ENCODE data around the gene UBXN11. TPM values are rescaled to one million over a fixed set of nuclear protein-coding genes. Genes with fewer than 3 reads are reported as not detected.

Gene UBXN11
- total RNA-seq, 1 experiment from 2014 or later = 12.5 TPM

DNA sequence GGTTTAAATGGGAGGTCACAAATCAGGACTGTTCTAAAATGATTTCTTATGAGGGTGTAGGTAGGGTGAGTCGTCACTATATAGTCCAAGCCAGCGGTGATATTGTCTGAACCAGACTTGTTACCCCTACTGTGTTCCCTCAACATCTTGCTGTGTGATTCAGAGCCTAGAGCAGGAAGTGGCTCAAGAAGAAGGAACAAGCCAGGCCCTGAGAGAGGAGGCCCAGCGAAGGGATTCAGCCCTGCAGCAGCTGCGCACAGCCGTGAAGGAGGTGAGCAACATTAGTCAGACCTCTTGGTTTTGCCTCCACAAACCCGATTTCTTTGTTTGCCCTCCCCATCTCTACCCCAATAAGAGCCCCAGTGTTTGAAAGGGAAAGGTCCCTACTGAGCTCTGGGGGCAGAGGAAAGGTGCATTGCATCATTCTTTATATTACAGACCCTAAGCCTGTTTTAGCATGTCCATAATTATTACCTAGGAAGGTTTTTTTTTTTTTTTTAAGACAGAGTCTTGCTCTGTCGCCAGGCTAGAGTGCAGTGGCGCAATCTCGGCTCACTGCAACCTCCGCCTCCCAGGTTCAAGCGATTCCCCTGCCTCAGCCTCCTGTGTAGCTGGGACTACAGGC is 31.5 kb downstream of the UBXN11 start:
- intact Hi-C loops (cut with micrococcal nuclease; ENCODE audit: unreplicated experiment) = loop anchor here (1.0 kb wide), 1 partner anchor 46 kb away; no protein-coding TSS in a partner anchor
- Mint-ChIP-seq H3K4me3 (ENCODE audit: unreplicated experiment) (no peak overlapping the region), H3K36me3 (ENCODE audit: insufficient read depth, unreplicated experiment) (peaks cover 62% of the 10 kb centered on the region), H3K27me3 (ENCODE audit: insufficient read depth, unreplicated experiment) (no peaks in the 10 kb centered on the region), H3K4me1 (ENCODE audit: low read depth, unreplicated experiment) (peaks cover 24% of the 10 kb centered on the region), H3K27ac (ENCODE audit: unreplicated experiment) (no peak overlapping the region), H3K9me3 (ENCODE audit: unreplicated experiment) (no peaks in the 10 kb centered on the region)
- Histone ChIP-seq H3K36me3 (ENCODE audit: control insufficient read depth, insufficient read depth, low read length) (peaks cover 4% of the 10 kb centered on the region), H3K9me3 (no peaks in the 10 kb centered on the region), H3K4me1 (peaks cover 41% of the 10 kb centered on the region), H3K27me3 (replicated peaks; ENCODE audit: control insufficient read depth, insufficient read depth, low read length) (no peaks in the 10 kb centered on the region), H3K4me3 (ENCODE audit: low read depth, low read length) (no peak overlapping the region)
- TF ChIP-seq, protein P1, sequence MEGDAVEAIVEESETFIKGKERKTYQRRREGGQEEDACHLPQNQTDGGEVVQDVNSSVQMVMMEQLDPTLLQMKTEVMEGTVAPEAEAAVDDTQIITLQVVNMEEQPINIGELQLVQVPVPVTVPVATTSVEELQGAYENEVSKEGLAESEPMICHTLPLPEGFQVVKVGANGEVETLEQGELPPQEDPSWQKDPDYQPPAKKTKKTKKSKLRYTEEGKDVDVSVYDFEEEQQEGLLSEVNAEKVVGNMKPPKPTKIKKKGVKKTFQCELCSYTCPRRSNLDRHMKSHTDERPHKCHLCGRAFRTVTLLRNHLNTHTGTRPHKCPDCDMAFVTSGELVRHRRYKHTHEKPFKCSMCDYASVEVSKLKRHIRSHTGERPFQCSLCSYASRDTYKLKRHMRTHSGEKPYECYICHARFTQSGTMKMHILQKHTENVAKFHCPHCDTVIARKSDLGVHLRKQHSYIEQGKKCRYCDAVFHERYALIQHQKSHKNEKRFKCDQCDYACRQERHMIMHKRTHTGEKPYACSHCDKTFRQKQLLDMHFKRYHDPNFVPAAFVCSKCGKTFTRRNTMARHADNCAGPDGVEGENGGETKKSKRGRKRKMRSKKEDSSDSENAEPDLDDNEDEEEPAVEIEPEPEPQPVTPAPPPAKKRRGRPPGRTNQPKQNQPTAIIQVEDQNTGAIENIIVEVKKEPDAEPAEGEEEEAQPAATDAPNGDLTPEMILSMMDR (IDR thresholded peaks at IDR 0.05; ENCODE audit: insufficient read depth in 1 of 2, low read depth in 1 of 2, low read length in 1 of 2, severe bottlenecking in 1 of 2, unreplicated experiment in 1 of 2) = no peak
- ChIA-PET CTCF (interaction anchor here (1.0 to 2.4 kb wide), 4 partner anchors 97 to 157 kb away, joined by 3 to 8 read pairs (median 4); partner anchors contain the start of genes CNKSR1 and DHDDS), POLR2A (no interaction called here)
- no peak for DNase-seq
- BruUV-seq (replicated peaks) = no TSS peak

DNA sequence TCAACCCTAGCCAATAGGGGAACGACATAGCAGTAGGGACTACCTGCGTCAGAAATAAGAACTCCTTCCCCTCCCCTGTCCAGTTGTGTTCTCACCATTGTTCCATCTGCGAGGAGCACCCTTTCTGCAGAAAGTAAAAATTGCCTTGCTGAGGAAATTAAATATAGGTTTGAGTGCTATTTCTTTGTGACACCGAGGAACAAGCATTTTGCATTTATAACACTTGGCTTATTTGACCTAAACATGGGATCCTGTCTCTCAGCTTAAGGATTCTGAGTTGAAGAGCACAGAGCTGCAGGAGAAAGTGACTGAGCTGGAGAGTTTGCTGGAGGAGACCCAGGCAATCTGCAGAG is 37.3 kb downstream of the UBXN11 start:
- H3K9me3 ChIP-seq = no peaks in the 10 kb centered on the region; the same call in 1 of the 2 replicates
- H3K4me3 ChIP-seq (ENCODE audit: low read depth, low read length) = no peak overlapping the region
- intact Hi-C loops (cut with micrococcal nuclease; ENCODE audit: unreplicated experiment) = no loop called here
- Mint-ChIP-seq H3K4me1 (ENCODE audit: low read depth, unreplicated experiment) (no peaks in the 10 kb centered on the region), H3K4me3 (ENCODE audit: unreplicated experiment) (no peak overlapping the region), H3K27ac (ENCODE audit: unreplicated experiment) (no peak overlapping the region), H3K9me3 (ENCODE audit: unreplicated experiment) (peaks cover 13% of the 10 kb centered on the region), H3K27me3 (ENCODE audit: insufficient read depth, unreplicated experiment) (no peaks in the 10 kb centered on the region), H3K36me3 (ENCODE audit: insufficient read depth, unreplicated experiment) (peaks cover 69% of the 10 kb centered on the region)
- peaks cover 1% of the 10 kb centered on the region for H3K36me3 ChIP-seq (ENCODE audit: control insufficient read depth, insufficient read depth, low read length)
- no peaks in the 10 kb centered on the region for H3K27me3 ChIP-seq (replicated peaks; ENCODE audit: control insufficient read depth, insufficient read depth, low read length)
- CTCF ChIA-PET = no interaction called here
- POLR2A ChIA-PET = no interaction called here
- TF ChIP-seq, protein P1 (IDR thresholded peaks at IDR 0.05; ENCODE audit: insufficient read depth in 1 of 2, low read depth in 1 of 2, low read length in 1 of 2, severe bottlenecking in 1 of 2, unreplicated experiment in 1 of 2) = no peak
- DNase-seq = no peak
- BruUV-seq (replicated peaks) = no TSS peak
- H3K4me1 ChIP-seq = no peaks in the 10 kb centered on the region

DNA sequence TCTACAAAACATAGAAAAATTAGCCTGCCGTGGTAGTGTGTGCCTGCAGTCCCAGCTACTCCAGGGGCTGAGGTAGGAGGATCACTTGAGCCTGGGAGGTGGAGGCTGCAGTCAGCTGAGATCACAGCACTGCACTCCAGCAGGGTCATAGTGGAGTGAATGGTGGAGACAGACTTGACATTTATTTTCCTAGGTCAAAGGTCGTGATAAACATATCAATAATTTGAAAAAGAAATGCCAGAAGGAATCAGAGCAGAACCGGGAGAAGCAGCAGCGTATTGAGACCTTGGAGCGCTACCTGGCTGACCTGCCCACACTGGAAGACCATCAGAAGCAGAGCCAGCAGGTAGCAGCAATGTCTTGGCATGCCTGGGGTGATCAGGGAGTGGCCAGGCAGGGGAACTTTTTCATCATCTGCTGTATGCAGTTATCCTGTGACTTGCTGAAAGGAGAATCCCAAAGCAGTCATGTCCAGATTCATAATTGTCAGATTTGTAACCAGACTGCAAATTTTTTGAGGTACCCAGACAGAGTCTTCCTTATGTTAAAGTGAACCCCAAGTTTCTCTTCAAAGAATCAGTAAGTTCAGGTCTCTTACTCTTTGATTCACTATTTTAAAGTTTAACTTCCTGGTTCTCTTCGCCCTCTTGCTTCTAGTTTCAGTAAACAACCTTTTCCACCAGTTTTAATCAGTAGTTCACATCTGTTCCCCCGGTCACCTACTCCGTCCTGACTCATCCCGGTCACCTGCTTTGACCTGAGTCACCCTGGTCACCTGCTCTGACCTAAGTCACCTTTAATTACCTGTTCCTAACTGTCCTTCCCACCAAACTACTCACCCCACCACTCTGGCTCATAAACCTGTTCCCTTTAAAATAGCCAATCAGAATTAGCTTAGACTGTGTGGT is 37.9 kb downstream of the UBXN11 start:
- CTCF ChIA-PET = no interaction called here

More for the DNA sequence above, 37.9 kb downstream of the UBXN11 start:
- Histone ChIP-seq H3K36me3 (ENCODE audit: control insufficient read depth, insufficient read depth, low read length) (no peaks in the 10 kb centered on the region; the same call in 1 of the 2 replicates), H3K27me3 (replicated peaks; ENCODE audit: control insufficient read depth, insufficient read depth, low read length) (no peaks in the 10 kb centered on the region), H3K4me1 (no peaks in the 10 kb centered on the region), H3K9me3 (no peaks in the 10 kb centered on the region; the same call in 1 of the 2 replicates), H3K4me3 (ENCODE audit: low read depth, low read length) (no peak overlapping the region)
- POLR2A ChIA-PET = no interaction called here
- Mint-ChIP-seq H3K9me3 (ENCODE audit: unreplicated experiment) (peaks cover 13% of the 10 kb centered on the region), H3K27ac (ENCODE audit: unreplicated experiment) (no peak overlapping the region), H3K27me3 (ENCODE audit: insufficient read depth, unreplicated experiment) (no peaks in the 10 kb centered on the region), H3K4me3 (ENCODE audit: unreplicated experiment) (no peak overlapping the region), H3K36me3 (ENCODE audit: insufficient read depth, unreplicated experiment) (peaks cover 72% of the 10 kb centered on the region), H3K4me1 (ENCODE audit: low read depth, unreplicated experiment) (no peaks in the 10 kb centered on the region)
- intact Hi-C loops (cut with micrococcal nuclease; ENCODE audit: unreplicated experiment) = no loop called here
- TF ChIP-seq, protein P1 (IDR thresholded peaks at IDR 0.05; ENCODE audit: insufficient read depth in 1 of 2, low read depth in 1 of 2, low read length in 1 of 2, severe bottlenecking in 1 of 2, unreplicated experiment in 1 of 2) = no peak
- no TSS peak for BruUV-seq (replicated peaks)
- DNase-seq = no peak
